ENCODE results near the gene CAPZA3. TPM values are rescaled to one million over a fixed set of nuclear protein-coding genes. Genes with fewer than 3 reads are reported as not detected.

CAPZA3 gene, protein sequence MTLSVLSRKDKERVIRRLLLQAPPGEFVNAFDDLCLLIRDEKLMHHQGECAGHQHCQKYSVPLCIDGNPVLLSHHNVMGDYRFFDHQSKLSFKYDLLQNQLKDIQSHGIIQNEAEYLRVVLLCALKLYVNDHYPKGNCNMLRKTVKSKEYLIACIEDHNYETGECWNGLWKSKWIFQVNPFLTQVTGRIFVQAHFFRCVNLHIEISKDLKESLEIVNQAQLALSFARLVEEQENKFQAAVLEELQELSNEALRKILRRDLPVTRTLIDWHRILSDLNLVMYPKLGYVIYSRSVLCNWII
- not detected in 2 replicates for total RNA-seq

GRCh38 chr12:18737819-18738218, at the start of gene CAPZA3, which contains the start of gene PLCZ1:
Gene CAPZA3 (plus strand): TSS chr12:18738119. CDS start chr12:18738269, 150 bp downstream.
Gene PLCZ1 (minus strand): TSS chr12:18738012. CDS start chr12:18737371, 641 bp downstream.

Other genes starting within 250 kb of the CAPZA3 start
- not detected in 2 replicates for gene PLCZ1, start 107 bp upstream of the CAPZA3 start, total RNA-seq